NCI-H2107 treated with DMSO at 0.1 percent for 48 hours (cell line): ENCODE measurements around the gene IDUA.
"Not testable (repeated sequence)": the region's sequence is repeated elsewhere in the genome, so short reads cannot be mapped to it uniquely, and the experiment has no call there.

Source experiments
- DNase-seq: peaks from one replicate; lab custom pipeline; 2025; ENCODE audit not compliant: unreplicated experiment; lab: John Stamatoyannopoulos, UW

IDUA gene

DNA sequence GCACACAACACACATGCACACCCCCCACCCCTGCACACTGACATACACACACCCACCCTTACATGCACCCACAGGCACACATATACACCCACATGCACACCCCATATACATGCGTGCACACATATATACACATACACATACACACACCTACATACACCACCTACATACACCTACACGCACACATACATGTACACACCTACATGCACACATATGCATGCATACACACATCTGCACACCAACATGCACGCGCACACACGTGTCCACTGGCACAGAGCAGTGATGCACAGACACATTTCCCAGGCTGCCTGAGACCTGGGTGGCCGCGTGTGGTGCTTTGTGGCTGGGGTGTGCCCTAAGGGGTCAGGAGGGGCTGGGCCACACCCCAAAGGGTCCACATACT, 56.3 kb downstream of the IDUA start:
- DNase-seq: no peak

DNA sequence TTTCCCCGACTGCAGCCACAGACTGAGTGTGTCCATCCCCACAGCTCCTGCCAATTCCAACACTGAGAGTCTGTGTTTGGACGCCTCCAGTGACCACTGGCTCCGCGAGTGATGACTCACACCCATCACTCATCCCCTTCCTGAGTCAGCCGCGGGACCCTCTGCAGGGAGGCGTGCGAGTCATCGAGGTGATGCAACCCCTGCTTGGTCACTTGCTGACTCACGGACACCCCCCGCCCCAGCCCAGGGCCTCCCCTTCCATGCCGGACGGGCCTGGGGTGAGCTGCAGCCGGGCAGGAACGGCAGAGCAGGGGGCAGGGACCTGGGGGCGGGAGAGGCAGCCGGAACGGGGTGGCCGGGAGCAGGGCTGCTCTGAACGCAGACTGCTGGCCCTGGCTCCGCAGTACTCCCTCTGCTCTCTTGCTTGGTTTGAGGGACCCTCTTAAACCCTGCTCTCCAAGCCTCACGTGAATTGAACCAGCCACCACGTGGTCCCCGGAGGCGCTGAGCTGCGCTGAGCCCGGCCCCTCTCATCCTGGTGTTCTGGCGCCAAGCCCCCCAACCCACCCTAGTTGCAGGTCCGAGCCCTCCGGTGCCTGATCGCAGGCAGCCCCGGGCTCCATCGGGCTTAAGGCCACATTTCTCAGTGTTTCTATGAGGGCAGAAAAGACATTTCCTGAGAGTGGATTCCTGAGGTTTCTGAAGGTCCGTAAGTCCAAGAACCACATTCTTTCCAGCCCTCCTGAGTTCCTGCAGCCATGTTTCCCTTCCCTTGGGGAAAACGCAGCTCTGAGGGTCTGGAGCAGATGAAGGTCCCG, 57.0 kb downstream of the IDUA start:
- DNase-seq: no peak

DNA sequence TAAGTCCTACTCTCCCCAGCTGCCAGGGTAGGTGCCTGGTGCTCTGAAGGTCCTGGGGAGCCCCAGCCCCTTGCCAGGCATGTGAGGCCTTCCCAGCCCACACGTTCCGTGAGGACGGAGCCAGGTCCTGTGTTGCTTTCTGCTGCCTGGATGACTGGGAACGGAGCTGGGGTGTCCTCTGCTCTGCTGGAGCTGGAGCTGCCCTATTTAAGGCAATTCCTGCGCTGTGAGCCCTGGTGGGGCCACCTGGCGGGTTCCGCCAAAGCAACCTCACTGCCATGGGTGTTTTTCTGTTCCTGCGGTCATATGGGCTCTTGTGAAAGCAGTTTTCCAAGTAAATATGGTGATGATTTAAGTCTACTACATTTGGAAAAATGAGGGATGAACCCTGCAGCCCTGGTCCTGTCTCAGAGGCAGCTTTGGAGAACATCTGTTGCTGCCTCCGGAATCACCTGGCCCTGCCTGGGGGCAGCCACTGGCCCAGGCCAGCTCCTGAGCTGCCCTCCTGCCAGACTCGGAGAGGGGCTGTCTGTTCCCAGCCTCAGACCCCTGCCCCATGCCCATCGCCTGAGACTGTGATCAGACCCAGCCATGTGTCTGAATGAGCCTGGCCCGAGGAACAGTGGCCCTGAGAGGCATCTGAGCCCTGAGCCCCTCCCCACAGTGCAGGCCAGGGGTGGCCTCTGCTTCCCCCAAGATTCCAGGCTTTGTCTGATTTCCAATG, 57.8 kb downstream of the IDUA start:
- DNase-seq: no peak

DNA sequence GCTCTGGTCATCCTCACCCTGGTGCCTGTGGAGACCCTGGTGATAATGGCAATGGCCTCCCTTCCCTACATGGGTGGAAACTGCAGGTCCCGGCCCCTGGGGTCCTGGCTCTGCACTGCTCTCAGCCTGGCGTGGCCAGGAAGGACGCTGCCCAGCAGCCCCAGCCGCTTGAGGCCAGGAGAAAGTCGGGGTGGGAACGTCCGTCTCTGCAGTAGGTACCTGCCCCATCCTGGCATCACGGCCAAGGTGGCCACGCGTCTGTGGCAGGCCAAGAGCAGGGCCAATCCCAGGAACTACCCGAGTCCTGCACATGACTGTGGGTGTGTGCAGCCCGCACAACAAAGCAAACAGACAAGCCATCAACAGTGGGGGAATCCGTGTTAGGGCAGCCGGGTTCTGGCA, 58.4 kb downstream of the IDUA start:
- no peak for DNase-seq

GRCh38 chr4:1045595-1046201, 58.9 kb downstream of the IDUA start:
- no peak for DNase-seq

- not testable (repeated sequence) for DNase-seq
These were observed 59.8 kb downstream of the IDUA start for GRCh38 chr4:1046581-1047011.

GRCh38 chr4:1047106-1047975, 60.5 kb downstream of the IDUA start:
- no peak for DNase-seq

GRCh38 chr4:1047976-1048772, 61.3 kb downstream of the IDUA start:
- no peak for DNase-seq

DNA sequence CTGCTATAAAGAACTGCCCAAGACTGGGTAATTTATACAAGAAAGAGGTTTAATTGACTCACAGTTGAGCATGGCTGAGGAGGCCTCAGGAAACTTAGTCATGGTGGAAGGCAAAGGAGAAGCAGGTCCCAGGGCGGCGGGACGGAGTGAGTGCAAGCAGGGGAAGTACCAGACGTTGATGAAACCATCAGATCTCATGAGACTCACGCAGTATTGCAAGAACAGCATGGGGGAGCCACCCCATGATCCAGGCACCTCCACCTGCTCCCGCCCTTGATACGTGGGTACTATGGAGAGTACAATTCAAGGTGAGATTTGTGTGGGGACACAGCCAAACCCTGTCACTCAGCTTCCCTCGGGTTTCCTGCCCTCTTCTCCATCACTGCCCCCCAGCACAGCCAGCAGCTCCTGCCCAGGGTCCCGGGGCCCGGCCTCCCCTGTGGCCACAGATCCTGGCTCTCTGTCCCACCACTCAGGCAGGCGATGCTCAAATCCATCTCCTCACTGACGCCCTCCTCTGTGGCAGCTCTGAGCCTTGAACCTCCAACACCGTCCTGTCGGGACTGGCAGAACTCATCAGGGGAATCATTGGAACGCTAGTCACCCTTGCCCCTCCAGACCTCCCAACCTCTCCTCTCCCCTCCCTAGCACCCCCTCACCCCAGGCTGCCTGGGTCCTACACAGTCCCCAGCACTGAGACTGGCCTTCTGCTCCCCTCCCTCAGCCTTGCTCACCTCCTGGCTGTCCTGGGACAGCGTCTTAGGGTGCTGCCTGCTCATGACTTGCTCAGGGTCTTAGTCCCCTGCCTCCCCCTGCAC, 62.1 kb downstream of the IDUA start:
- DNase-seq: no peak

GRCh38 chr4:1049591-1049905, 62.7 kb downstream of the IDUA start:
- DNase-seq: no peak

GRCh38 chr4:1050486-1051213, 63.8 kb downstream of the IDUA start:
- DNase-seq: no peak

- DNase-seq: no peak
These were observed 64.6 kb downstream of the IDUA start for GRCh38 chr4:1051472-1051871.

- no peak for DNase-seq
These were observed 65.4 kb downstream of the IDUA start for GRCh38 chr4:1052231-1052671.

DNA sequence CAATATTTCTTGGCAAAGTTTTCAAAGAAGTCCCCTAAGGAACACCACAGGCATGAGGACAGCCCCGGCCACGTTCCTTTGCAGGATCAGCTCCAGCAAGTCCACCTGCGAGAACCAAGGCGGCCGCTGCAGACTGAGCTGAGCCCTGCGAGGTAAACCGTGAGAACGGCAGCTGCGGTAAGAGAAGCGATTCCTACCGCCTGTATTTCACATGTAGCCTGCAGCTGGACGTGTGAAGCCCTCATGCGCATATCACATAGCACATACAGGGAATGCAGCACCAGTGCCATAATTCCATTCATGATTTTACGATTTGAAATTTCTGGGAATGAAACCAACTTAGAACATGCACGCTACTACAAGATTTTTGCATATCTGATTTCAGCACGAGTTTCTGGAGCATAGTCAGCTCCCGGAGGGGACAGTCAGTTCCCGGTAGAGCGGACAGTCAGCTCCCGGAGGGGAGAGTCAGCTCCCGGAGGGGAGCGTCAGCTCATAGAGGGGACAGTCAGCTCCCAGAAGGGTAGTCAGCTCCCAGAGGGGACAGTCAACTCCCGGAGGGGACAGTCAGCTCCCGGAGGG, 66.3 kb downstream of the IDUA start:
- no peak for DNase-seq

DNA sequence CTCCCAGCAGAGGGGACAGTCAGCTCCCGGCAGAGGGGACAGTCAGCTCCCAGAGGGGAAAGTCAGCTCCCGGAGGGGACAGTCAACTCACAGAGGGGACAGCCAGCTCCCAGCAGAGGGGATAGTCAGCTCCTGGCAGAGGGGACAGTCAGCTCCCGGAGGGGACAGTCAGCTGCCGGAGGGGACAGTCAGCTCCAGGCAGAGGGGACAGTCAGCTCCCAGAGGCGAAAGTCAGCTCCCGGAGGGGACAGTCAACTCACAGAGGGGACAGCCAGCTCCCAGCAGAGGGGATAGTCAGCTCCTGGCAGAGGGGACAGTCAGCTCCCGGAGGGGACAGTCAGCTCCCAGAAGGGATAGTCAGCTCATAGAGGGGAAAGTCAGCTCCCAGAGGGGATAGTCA, 67.0 kb downstream of the IDUA start:
- not testable (repeated sequence) for DNase-seq
